HG02642 (cell line): ENCODE results near the gene LATS2.

ENCODE experiments used
- ATAC-seq: cut with Tn5 transposase; IDR thresholded peaks from one replicate; pipeline ENCODE4 v1.9.1; 2021; ENCODE audit warnings: mild to moderate bottlenecking; ENCODE audit not compliant: unreplicated experiment, poor library complexity

Gene LATS2

GRCh38 chr13:21061029-21061763 is at the start of gene LATS2:
Gene LATS2 (minus strand): TSS chr13:21061586. CDS start chr13:21046026, 15,560 bp downstream.
- peak; percentile 92 for ATAC-seq

GRCh38 chr13:21109168-21109567 is 47.8 kb upstream of the LATS2 start:
- no peak for ATAC-seq

GRCh38 chr13:21106089-21106488 is 44.7 kb upstream of the LATS2 start:
- no peak for ATAC-seq

GRCh38 chr13:21104199-21105019 is 43.0 kb upstream of the LATS2 start:
- ATAC-seq: no peak

GRCh38 chr13:21101865-21102576 is 40.6 kb upstream of the LATS2 start:
- no peak for ATAC-seq

- ATAC-seq: no peak
Observed at GRCh38 chr13:21100994-21101757, 39.8 kb upstream of the LATS2 start.

- ATAC-seq: no peak
Observed at GRCh38 chr13:21100211-21100610, 38.8 kb upstream of the LATS2 start.

GRCh38 chr13:21095311-21095710 is 33.9 kb upstream of the LATS2 start:
- ATAC-seq: no peak

- no peak for ATAC-seq
Observed at GRCh38 chr13:21089830-21090229, 28.4 kb upstream of the LATS2 start.

GRCh38 chr13:21088534-21088933 is 27.1 kb upstream of the LATS2 start:
- ATAC-seq: no peak

GRCh38 chr13:21086929-21087328 is 25.5 kb upstream of the LATS2 start:
- ATAC-seq: no peak

- ATAC-seq: no peak
Observed at GRCh38 chr13:21081926-21082325, 20.5 kb upstream of the LATS2 start.

- no peak for ATAC-seq
Observed at GRCh38 chr13:21080593-21080891, 19.2 kb upstream of the LATS2 start.

- no peak for ATAC-seq
Observed at GRCh38 chr13:21079761-21080592, 18.6 kb upstream of the LATS2 start.

GRCh38 chr13:21079221-21079620 is 17.8 kb upstream of the LATS2 start:
- no peak for ATAC-seq

- ATAC-seq: no peak
Observed at GRCh38 chr13:21078501-21078900, 17.1 kb upstream of the LATS2 start.

GRCh38 chr13:21077788-21078353 is 16.5 kb upstream of the LATS2 start:
- ATAC-seq: no peak

- ATAC-seq: no peak
Observed at GRCh38 chr13:21077076-21077787, 15.8 kb upstream of the LATS2 start.

GRCh38 chr13:21076253-21076652 is 14.9 kb upstream of the LATS2 start:
- ATAC-seq: no peak
